DND-41 (cell line): Measurements from ENCODE around the gene TTYH3.

Experiments
- ATAC-seq: fragments of 200-7000 bp; cut with Tn5 transposase; 3 replicates; pipeline ENCODE4 v1.9.1; 2021; ENCODE audit warnings: low read depth; ENCODE audit not compliant: insufficient read depth
- DNase-seq: peaks from one replicate; pipeline ENCODE4 v3.0.0-alpha.2; 2020
- H2AFZ ChIP-seq: 2 replicates; pipeline ENCODE4 v1.6.0; 2012; ENCODE audit warnings: low read depth, low read length
- H3K27ac ChIP-seq: 2 replicates; pipeline ENCODE4 v1.5.1; 2012; ENCODE audit warnings: low read length, inconsistent platforms
- H3K27me3 ChIP-seq: fragments of 200-600 bp; sonication (generic); 2 replicates; pipeline ENCODE4 v1.6.0; 2012; ENCODE audit warnings: low read length, mild to moderate bottlenecking, inconsistent platforms; ENCODE audit not compliant: insufficient read depth, poor library complexity
- H3K36me3 ChIP-seq: 2 replicates; pipeline ENCODE4 v1.5.1; 2012; ENCODE audit warnings: low read length, inconsistent platforms; ENCODE audit not compliant: insufficient read depth
- H3K4me1 ChIP-seq: 2 replicates; pipeline ENCODE4 v1.5.1; 2012; ENCODE audit warnings: mild to moderate bottlenecking, low read length; ENCODE audit not compliant: insufficient read depth
- H3K4me2 ChIP-seq: 2 replicates; pipeline ENCODE4 v1.6.0; 2012; ENCODE audit warnings: mild to moderate bottlenecking, moderate library complexity, low read length, inconsistent platforms; ENCODE audit not compliant: insufficient read depth
- H3K4me3 ChIP-seq, 2 experiments: fragments of 200-600 bp in 1 of 2; shearing (Covaris generic) in 1 of 2; 2 replicates each; pipeline ENCODE4 v1.5.1; 2012 to 2016; ENCODE audit warnings: inconsistent platforms in 2 of 2, low read length in 2 of 2, mild to moderate bottlenecking in 2 of 2, low read depth in 1 of 2, moderate library complexity in 1 of 2
- H3K79me2 ChIP-seq: 2 replicates; pipeline ENCODE4 v1.6.0; 2012; ENCODE audit warnings: low read length, inconsistent platforms; ENCODE audit not compliant: insufficient read depth
- H3K9ac ChIP-seq: 2 replicates; pipeline ENCODE4 v1.6.0; 2012; ENCODE audit warnings: low read depth, mild to moderate bottlenecking, inconsistent platforms, low read length, moderate library complexity
- H3K9me3 ChIP-seq: 2 replicates; pipeline ENCODE4 v1.5.1; 2012; ENCODE audit warnings: low read length, moderate library complexity, mild to moderate bottlenecking, inconsistent platforms; ENCODE audit not compliant: insufficient read depth, severe bottlenecking
- H4K20me1 ChIP-seq: 2 replicates; pipeline ENCODE4 v1.6.0; 2012; ENCODE audit warnings: low read length; ENCODE audit not compliant: insufficient read depth
- EZH2 ChIP-seq: IDR thresholded peaks from 3 replicates; pipeline ENCODE4 v1.6.1; 2012; ENCODE audit warnings: borderline replicate concordance, low read depth, mild to moderate bottlenecking, moderate library complexity, low read length, inconsistent platforms; ENCODE audit not compliant: severe bottlenecking
- TF ChIP-seq, protein P1 (sequence below): IDR thresholded peaks from 2 replicates; pipeline ENCODE4 v1.5.1; 2012; ENCODE audit warnings: borderline replicate concordance, low read length, moderate library complexity, mild to moderate bottlenecking; ENCODE audit not compliant: poor library complexity, severe bottlenecking; ENCODE audit errors: extremely low read depth

The TTYH3 gene

DNA sequence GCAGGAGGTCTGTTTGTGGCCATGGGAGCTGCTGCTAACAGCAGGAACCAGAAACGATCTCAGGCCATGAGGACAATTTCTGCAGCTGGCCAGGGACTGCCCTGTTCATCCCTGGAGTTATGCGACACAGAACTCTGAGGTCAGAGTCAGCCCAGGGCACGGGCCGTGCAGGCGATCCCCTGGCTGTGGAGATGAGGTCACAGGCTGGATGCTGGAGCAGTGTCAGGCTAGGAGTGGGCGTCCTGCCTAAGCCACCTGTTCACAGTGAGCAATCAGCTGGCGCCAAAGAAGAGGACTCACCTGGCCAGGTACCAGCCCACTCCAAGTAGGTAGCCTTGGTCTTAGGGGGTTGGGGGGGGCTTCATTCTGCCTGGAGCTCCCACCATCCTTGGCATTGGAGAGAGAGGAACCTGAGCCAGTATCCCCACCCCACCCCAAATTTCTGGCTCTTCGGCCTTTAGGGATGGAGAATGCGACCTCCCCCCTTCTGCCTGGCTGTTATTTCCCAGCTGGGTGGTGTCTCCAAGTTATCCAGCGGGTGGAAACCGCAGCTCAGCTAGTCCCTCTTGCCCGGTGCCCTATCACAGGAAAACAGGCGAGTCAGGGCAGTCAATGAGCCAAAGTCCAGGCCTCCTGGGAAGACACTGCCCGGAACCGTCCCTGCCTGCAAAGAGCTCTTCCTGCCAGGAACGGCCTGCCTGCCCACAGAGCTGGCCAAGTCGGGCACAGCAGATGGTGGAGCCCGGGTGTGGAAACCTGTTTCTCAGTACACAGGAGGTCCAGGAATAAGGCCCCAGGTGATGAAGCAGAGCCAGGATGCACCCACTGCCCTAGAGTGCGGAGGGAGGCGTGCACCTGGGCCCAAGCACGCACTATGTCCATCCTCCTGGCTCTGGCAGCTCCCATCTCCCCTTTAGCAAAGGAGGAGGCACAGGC, 1.8 kb upstream of the TTYH3 start:
- Histone ChIP-seq H3K4me1 (peaks cover 22% of the 10 kb centered on the region), H3K4me2 (no peak overlapping the region), H3K9ac (no peak overlapping the region), H3K79me2 (peaks cover 35% of the 10 kb centered on the region), H3K27me3 (no peaks in the 10 kb centered on the region), H3K27ac (no peak overlapping the region), H4K20me1 (peaks cover 26% of the 10 kb centered on the region), H3K9me3 (no peaks in the 10 kb centered on the region), H2AFZ (no peak overlapping the region), H3K36me3 (peaks cover 15% of the 10 kb centered on the region; the same call in 1 of the 2 replicates), H3K4me3 (no peak overlapping the region)
- ATAC-seq, result no peak
- DNase-seq, result no peak
- TF ChIP-seq EZH2, result no peak
- TF ChIP-seq, protein P1, sequence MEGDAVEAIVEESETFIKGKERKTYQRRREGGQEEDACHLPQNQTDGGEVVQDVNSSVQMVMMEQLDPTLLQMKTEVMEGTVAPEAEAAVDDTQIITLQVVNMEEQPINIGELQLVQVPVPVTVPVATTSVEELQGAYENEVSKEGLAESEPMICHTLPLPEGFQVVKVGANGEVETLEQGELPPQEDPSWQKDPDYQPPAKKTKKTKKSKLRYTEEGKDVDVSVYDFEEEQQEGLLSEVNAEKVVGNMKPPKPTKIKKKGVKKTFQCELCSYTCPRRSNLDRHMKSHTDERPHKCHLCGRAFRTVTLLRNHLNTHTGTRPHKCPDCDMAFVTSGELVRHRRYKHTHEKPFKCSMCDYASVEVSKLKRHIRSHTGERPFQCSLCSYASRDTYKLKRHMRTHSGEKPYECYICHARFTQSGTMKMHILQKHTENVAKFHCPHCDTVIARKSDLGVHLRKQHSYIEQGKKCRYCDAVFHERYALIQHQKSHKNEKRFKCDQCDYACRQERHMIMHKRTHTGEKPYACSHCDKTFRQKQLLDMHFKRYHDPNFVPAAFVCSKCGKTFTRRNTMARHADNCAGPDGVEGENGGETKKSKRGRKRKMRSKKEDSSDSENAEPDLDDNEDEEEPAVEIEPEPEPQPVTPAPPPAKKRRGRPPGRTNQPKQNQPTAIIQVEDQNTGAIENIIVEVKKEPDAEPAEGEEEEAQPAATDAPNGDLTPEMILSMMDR, result no peak

DNA sequence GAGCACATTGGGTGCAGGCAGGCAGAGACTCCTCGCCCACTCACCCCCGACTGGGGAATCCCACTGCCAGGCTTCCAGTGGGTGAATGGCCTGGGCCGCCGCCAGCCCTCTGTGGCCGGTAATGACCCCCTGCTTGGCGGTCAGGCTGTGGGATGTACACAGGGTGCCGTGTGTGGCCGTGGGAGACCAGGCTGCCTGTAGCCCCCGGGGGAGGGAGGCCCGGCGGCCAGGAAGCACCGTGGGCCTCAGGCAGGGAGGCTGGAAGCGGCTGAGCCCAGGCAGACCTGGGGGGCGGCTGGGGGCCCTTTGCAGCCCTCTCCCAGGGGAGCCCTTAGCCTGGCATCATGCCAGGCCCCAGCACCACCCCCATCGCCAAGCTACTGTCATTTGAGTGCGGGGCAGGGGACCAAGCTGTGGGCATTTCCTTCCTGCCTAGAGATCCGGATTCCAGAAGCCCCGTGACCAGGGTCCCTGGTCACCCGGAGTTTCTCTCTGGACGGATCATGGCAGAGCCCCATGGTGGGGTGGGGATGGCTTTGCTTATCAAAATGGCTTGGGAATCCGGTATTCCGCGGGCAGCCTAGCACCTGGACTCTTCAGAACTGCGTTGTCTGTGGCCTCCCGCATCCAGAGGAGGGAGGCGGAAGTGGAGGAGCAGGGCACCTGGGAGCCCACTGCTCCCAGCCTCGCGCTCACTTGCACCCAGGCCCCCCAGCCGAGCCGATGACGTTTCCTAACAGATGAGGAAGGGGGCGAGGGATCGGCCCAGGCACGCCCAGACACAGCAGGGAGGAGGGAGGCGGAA, 1.1 kb downstream of the TTYH3 start:
- peak; percentile 93 for DNase-seq
- TF ChIP-seq EZH2, result no peak
- TF ChIP-seq, protein P1, result no peak
- Histone ChIP-seq H3K79me2 (peaks cover 64% of the 10 kb centered on the region), H3K4me3 (peak overlapping the region; percentile 85 to 90), H3K9ac (peak overlapping the region; percentile 83), H3K27ac (peak overlapping the region; percentile 87), H3K4me1 (peaks cover 26% of the 10 kb centered on the region), H3K4me2 (peak overlapping the region; percentile 80), H3K9me3 (no peaks in the 10 kb centered on the region), H3K36me3 (peaks cover 40% of the 10 kb centered on the region), H3K27me3 (no peaks in the 10 kb centered on the region), H2AFZ (peak overlapping the region; percentile 67), H4K20me1 (peaks cover 55% of the 10 kb centered on the region)
- ATAC-seq, result peak; percentile 83

DNA sequence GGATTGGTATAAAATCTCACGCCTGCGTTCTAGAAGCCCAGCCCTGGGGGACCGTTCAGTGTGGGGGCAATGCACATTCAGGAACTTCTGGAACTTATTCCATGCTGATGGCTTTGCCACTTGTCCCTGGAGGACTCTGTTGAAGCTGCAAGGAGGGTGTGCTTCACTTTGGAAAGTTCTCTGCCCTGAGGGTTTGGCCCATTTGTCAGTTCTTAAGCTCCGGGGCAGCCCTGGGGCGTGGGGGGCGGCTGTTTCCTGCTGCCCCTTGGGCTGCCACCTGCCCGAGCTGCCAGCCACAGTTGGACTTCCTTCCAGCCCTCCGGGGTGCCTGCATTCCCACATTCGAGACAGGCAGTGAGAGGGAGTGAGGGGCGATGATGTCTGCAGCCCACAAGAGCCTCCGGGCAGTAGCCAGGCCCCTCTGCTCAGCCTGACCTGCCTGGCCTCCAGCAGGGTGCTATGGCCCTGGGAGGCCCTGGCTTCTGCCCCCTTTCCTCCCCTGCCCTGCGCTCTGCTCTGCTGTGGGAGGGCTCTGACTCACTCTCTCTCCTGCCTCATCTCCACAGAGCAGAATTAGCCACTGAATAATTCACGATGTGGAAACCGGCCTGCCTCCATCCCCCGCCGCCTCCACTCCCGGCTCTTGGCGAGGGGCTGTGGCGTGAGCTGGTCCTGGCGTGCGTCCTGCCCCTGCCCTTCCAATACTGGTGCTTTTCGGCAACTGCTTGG, 1.9 kb downstream of the TTYH3 start:
- Histone ChIP-seq H3K4me1 (peaks cover 26% of the 10 kb centered on the region), H2AFZ (no peak overlapping the region), H3K27me3 (no peaks in the 10 kb centered on the region), H3K4me3 (peak overlapping the region; percentile 85 to 90; a peak in 3 of 4 replicates), H3K79me2 (peaks cover 72% of the 10 kb centered on the region), H3K4me2 (peak overlapping the region; percentile 80), H4K20me1 (peaks cover 63% of the 10 kb centered on the region), H3K27ac (peak overlapping the region; percentile 87), H3K36me3 (peaks cover 40% of the 10 kb centered on the region), H3K9ac (peak overlapping the region; percentile 83), H3K9me3 (no peaks in the 10 kb centered on the region)
- ATAC-seq, result no peak
- DNase-seq, result peak; percentile 30
- TF ChIP-seq, protein P1, result no peak
- no peak for TF ChIP-seq EZH2
